Keratinocyte (primary cell): ENCODE data around the gene CAPN7. TPM values are rescaled to one million over a fixed set of nuclear protein-coding genes. Genes with fewer than 3 reads are reported as not detected.

ENCODE experiments used
- DNase-seq: peaks from one replicate; pipeline ENCODE4 v3.0.0-alpha.2; 2011; ENCODE audit warnings: low read depth, missing footprints, low spot score
- FAIRE-seq: peaks from 2 replicates; lab custom pipeline; 2011; peaks lifted over from hg19 to GRCh38; lab: Jason Lieb, UNC
- H2AFZ ChIP-seq: 2 replicates; pipeline ENCODE4 v1.6.0; 2012; ENCODE audit warnings: low read length, control low read depth, inconsistent platforms; ENCODE audit not compliant: control insufficient read depth
- H3K27ac ChIP-seq: 2 replicates; pipeline ENCODE4 v1.5.1; 2011; ENCODE audit warnings: low read length; ENCODE audit not compliant: control insufficient read depth, insufficient read depth
- H3K27me3 ChIP-seq: 3 replicates; pipeline ENCODE4 v1.6.0; 2011; ENCODE audit warnings: low read length; ENCODE audit not compliant: control insufficient read depth, insufficient read depth; ENCODE audit errors: extremely low read depth
- H3K36me3 ChIP-seq, 2 experiments: 2 replicates in 1 of 2; 3 replicates in 1 of 2; pipeline ENCODE4 v1.5.1; 2011; ENCODE audit warnings: low read length in 2 of 2, mild to moderate bottlenecking in 1 of 2; ENCODE audit not compliant: control insufficient read depth in 2 of 2, insufficient read depth in 2 of 2; ENCODE audit errors: extremely low read depth in 1 of 2
- H3K4me1 ChIP-seq: 3 replicates; pipeline ENCODE4 v1.5.1; 2011; ENCODE audit warnings: low read length; ENCODE audit not compliant: control insufficient read depth, insufficient read depth; ENCODE audit errors: extremely low read depth
- H3K4me2 ChIP-seq: 3 replicates; pipeline ENCODE4 v1.6.0; 2011; ENCODE audit warnings: low read depth, low read length; ENCODE audit not compliant: control insufficient read depth, insufficient read depth; ENCODE audit errors: extremely low read depth
- H3K4me3 ChIP-seq, 3 experiments: fragments of 200-600 bp in 1 of 3; sonication (generic) in 1 of 3; 2 replicates in 2 of 3; 3 replicates in 1 of 3; pipeline ENCODE4 v1.5.1; 2011 to 2016; ENCODE audit warnings: low read length in 3 of 3, mild to moderate bottlenecking in 3 of 3, control low read depth in 2 of 3, inconsistent platforms in 1 of 3, low read depth in 1 of 3, mixed read lengths in 1 of 3, mixed run types in 1 of 3, moderate library complexity in 1 of 3; ENCODE audit not compliant: control insufficient read depth in 2 of 3, insufficient read depth in 2 of 3; ENCODE audit errors: extremely low read depth in 1 of 3
- H3K79me2 ChIP-seq: 2 replicates; pipeline ENCODE4 v1.6.0; 2012; ENCODE audit warnings: low read length; ENCODE audit not compliant: control insufficient read depth, insufficient read depth
- H3K9ac ChIP-seq: 3 replicates; pipeline ENCODE4 v1.6.0; 2011; ENCODE audit warnings: low read length; ENCODE audit not compliant: control insufficient read depth, insufficient read depth; ENCODE audit errors: extremely low read depth
- H3K9me1 ChIP-seq: 3 replicates; pipeline ENCODE4 v1.6.0; 2011; ENCODE audit warnings: low read length; ENCODE audit not compliant: control insufficient read depth, insufficient read depth; ENCODE audit errors: extremely low read depth
- H3K9me3 ChIP-seq: 2 replicates; pipeline ENCODE4 v1.5.1; 2012; ENCODE audit warnings: low read depth, low read length; ENCODE audit not compliant: control insufficient read depth
- H4K20me1 ChIP-seq: 3 replicates; pipeline ENCODE4 v1.6.0; 2011; ENCODE audit warnings: low read length; ENCODE audit not compliant: control insufficient read depth, insufficient read depth; ENCODE audit errors: extremely low read depth
- CTCF ChIP-seq, 3 experiments: IDR thresholded peaks in 1 of 3; conservative IDR thresholded peaks in 1 of 3; optimal IDR thresholded peaks in 1 of 3; 2 replicates in 2 of 3; 3 replicates in 1 of 3; pipeline versions ENCODE3 to v1.5.1; 2011; ENCODE audit warnings: low read length in 3 of 3, mild to moderate bottlenecking in 3 of 3, moderate library complexity in 2 of 3, control low read depth in 1 of 3, inconsistent platforms in 1 of 3; ENCODE audit not compliant: insufficient read depth in 2 of 3; ENCODE audit errors: extremely low read depth in 1 of 3
- EZH2 ChIP-seq: IDR thresholded peaks from one replicate; pipeline ENCODE4 v1.6.1; 2012; ENCODE audit warnings: inconsistent platforms, mild to moderate bottlenecking, low read length, moderate library complexity
- dilution Hi-C: fragments of 300-500 bp; cut with MboI; formaldehyde crosslinking; loops from one replicate; pipeline ENCODE4 v1.7.0; 2020; ENCODE audit warnings: low sequenced_read_pairs; ENCODE audit not compliant: extremely low pct_ligation_motif_present
- polyA plus RNA-seq, 5 experiments: library from polyadenylated mRNA; depleted of rRNA in 3 of 5; stranded (reverse) in 3 of 5; stranded (forward) in 1 of 5; unstranded in 1 of 5; fragments of >200 nt; gene quantifications; 1 replicate in 1 of 5; 2 replicates in 3 of 5; 3 replicates in 1 of 5; pipeline versions ENCODE4 v1.2.1 to v1.2.3, GENCODE V29; 2011 to 2012; ENCODE audit warnings: missing spikeins in 2 of 5, low read depth in 1 of 5, low replicate concordance in 1 of 5

Gene CAPN7
- polyA plus RNA-seq, 1 donor (not counting 4 experiments of a cell fraction or from before 2014, with no cell fraction given) = 29.3 TPM

GRCh38 chr3:15283702-15284101 is 77.7 kb downstream of the CAPN7 start:
- TF ChIP-seq EZH2 = no peak
- TF ChIP-seq CTCF (optimal IDR thresholded peaks at IDR 0.05 in 1 of 3, IDR thresholded peaks at IDR 0.05 in 1 of 3, conservative IDR thresholded peaks at IDR 0.05 in 1 of 3; ENCODE audit: extremely low read depth in 1 of 3, insufficient read depth in 2 of 3, low read length in 3 of 3) = no peak
- H3K4me1 ChIP-seq = peaks cover 4% of the 10 kb centered on the region
- no peaks in the 10 kb centered on the region for H3K9me3 ChIP-seq
- dilution Hi-C loops = no loop called here
- no peaks in the 10 kb centered on the region for H4K20me1 ChIP-seq
- H3K36me3 ChIP-seq = no peaks in the 10 kb centered on the region
- no peak overlapping the region for H3K27ac ChIP-seq
- H3K27me3 ChIP-seq = no peaks in the 10 kb centered on the region
- H2AFZ ChIP-seq = no peak overlapping the region
- DNase-seq (no peak), FAIRE-seq (no peak)
- H3K9ac ChIP-seq = no peak overlapping the region
- no peak overlapping the region for H3K4me3 ChIP-seq
- H3K9me1 ChIP-seq = no peaks in the 10 kb centered on the region
- H3K79me2 ChIP-seq = no peaks in the 10 kb centered on the region
- H3K4me2 ChIP-seq = no peak overlapping the region

DNA sequence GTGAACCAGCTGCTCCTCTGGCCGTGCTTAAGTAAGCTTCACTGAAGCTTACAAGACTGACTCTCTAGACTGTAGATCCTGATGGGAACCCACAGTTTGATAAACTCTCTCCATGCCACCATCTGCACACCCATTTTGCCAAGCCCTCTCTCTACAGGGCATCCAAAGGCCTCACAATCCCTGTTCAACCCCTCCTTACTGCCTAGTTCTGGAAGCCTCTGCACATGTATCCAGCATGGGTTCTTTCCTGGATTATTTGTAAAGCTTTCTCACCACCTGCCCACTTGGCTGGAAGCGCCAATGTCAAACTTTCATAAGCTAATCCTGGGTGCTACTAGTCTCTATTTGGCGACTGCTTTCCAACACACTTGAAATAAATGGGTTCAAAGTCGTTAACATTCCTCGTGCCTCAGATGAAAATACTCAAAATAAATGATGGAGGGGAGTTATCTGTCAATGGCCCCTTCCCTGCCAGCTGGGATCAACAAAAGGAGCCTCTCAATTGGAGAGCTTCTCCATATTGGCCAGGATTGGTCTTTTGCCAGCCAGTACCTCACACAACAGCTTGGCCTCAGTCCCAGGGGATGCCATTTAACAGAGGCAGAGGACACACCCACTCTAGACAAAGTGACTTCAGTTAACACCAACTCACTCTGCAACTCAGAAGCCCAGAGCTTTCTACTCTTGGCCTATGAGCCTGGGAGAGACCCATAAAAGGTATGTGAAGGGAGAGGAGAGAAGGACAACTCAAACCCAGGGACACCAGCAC is 78.3 kb downstream of the CAPN7 start:
- Histone ChIP-seq H3K9me1 (no peaks in the 10 kb centered on the region), H3K27ac (no peak overlapping the region), H3K9me3 (no peaks in the 10 kb centered on the region), H4K20me1 (no peaks in the 10 kb centered on the region), H3K4me3 (no peak overlapping the region), H3K4me1 (peaks cover 4% of the 10 kb centered on the region), H3K27me3 (no peaks in the 10 kb centered on the region), H3K9ac (no peak overlapping the region), H3K79me2 (no peaks in the 10 kb centered on the region), H3K36me3 (no peaks in the 10 kb centered on the region), H3K4me2 (no peak overlapping the region), H2AFZ (no peak overlapping the region)
- FAIRE-seq (no peak), DNase-seq (no peak)
- dilution Hi-C loops = no loop called here
- TF ChIP-seq EZH2 (no peak), CTCF (optimal IDR thresholded peaks at IDR 0.05 in 1 of 3, IDR thresholded peaks at IDR 0.05 in 1 of 3, conservative IDR thresholded peaks at IDR 0.05 in 1 of 3; ENCODE audit: extremely low read depth in 1 of 3, insufficient read depth in 2 of 3, low read length in 3 of 3) (no peak)
